Activated naive CD4-positive, alpha-beta T cell treated with anti-CD3 and anti-CD28 coated beads, Interleukin-2, amount 10 ng/mL, durations not matched to agents 7 days and 5 days (primary cell): ENCODE data around the gene SLCO4C1.

Source experiments
- CTCF ChIA-PET: fragments of 350-600 bp; sonication (Branson Sonifier 250); formaldehyde crosslinking; loops from one replicate; lab custom pipeline; 2021; ENCODE audit warnings: antibody characterized with exemption; lab: Charles Lee
- DNase-seq: peaks from one replicate; pipeline ENCODE4 v3.0.0-alpha.2; 2020
- H3K27ac Mint-ChIP-seq: one replicate; pipeline ENCODE4 v1.8.0; 2021; ENCODE audit warnings: mild to moderate bottlenecking, moderate library complexity, mixed read lengths
- H3K27me3 Mint-ChIP-seq: one replicate; pipeline ENCODE4 v1.8.0; 2021; ENCODE audit warnings: mild to moderate bottlenecking, mixed read lengths
- H3K36me3 Mint-ChIP-seq: one replicate; pipeline ENCODE4 v1.8.0; 2021; ENCODE audit warnings: mixed read lengths
- H3K4me1 Mint-ChIP-seq: one replicate; pipeline ENCODE4 v1.8.0; 2021; ENCODE audit warnings: mixed read lengths
- H3K4me3 Mint-ChIP-seq: one replicate; pipeline ENCODE4 v1.8.0; 2021; ENCODE audit warnings: mild to moderate bottlenecking, moderate library complexity, mixed read lengths
- H3K9me3 Mint-ChIP-seq: one replicate; pipeline ENCODE4 v1.8.0; 2021; ENCODE audit warnings: mixed read lengths

SLCO4C1 gene

GRCh38 chr5:102289251-102289899 is 6.7 kb downstream of the SLCO4C1 start:
- Mint-ChIP-seq H3K9me3 (no peaks in the 10 kb centered on the region), H3K27me3 (peaks cover 5% of the 10 kb centered on the region), H3K4me1 (no peaks in the 10 kb centered on the region), H3K36me3 (no peaks in the 10 kb centered on the region), H3K27ac (no peak overlapping the region), H3K4me3 (no peak overlapping the region)
- no peak for DNase-seq
- CTCF ChIA-PET = no interaction called here

GRCh38 chr5:102288630-102289029 is 7.5 kb downstream of the SLCO4C1 start:
- H3K9me3 Mint-ChIP-seq = no peaks in the 10 kb centered on the region
- no peak for DNase-seq
- H3K36me3 Mint-ChIP-seq = no peaks in the 10 kb centered on the region
- no peak overlapping the region for H3K27ac Mint-ChIP-seq
- CTCF ChIA-PET = no interaction called here
- H3K4me1 Mint-ChIP-seq = no peaks in the 10 kb centered on the region
- no peak overlapping the region for H3K4me3 Mint-ChIP-seq
- H3K27me3 Mint-ChIP-seq = peaks cover under 1% of the 10 kb centered on the region

- DNase-seq = no peak
- H3K36me3 Mint-ChIP-seq = no peaks in the 10 kb centered on the region
- H3K27me3 Mint-ChIP-seq = no peaks in the 10 kb centered on the region
- peaks cover 4% of the 10 kb centered on the region for H3K4me1 Mint-ChIP-seq
- H3K9me3 Mint-ChIP-seq = no peaks in the 10 kb centered on the region
- no peak overlapping the region for H3K4me3 Mint-ChIP-seq
- CTCF ChIA-PET = interaction anchor here (2.0 kb wide), 1 partner anchor 10 kb away, joined by 5 read pairs; the partner anchor contains the start of gene SLCO4C1
- H3K27ac Mint-ChIP-seq = no peak overlapping the region
Observed at GRCh38 chr5:102286476-102286875, 9.6 kb downstream of the SLCO4C1 start.

- H3K27me3 Mint-ChIP-seq = no peaks in the 10 kb centered on the region
- no peaks in the 10 kb centered on the region for H3K9me3 Mint-ChIP-seq
- H3K27ac Mint-ChIP-seq = no peak overlapping the region
- CTCF ChIA-PET = no interaction called here
- no peak overlapping the region for H3K4me3 Mint-ChIP-seq
- H3K36me3 Mint-ChIP-seq = no peaks in the 10 kb centered on the region
- DNase-seq = no peak
- peaks cover 4% of the 10 kb centered on the region for H3K4me1 Mint-ChIP-seq
Observed at GRCh38 chr5:102283102-102283797, 12.8 kb downstream of the SLCO4C1 start.

GRCh38 chr5:102279711-102280110 is 16.4 kb downstream of the SLCO4C1 start:
- Mint-ChIP-seq H3K27ac (no peak overlapping the region), H3K4me3 (no peak overlapping the region), H3K4me1 (peaks cover 4% of the 10 kb centered on the region), H3K9me3 (no peaks in the 10 kb centered on the region), H3K36me3 (no peaks in the 10 kb centered on the region), H3K27me3 (no peaks in the 10 kb centered on the region)
- CTCF ChIA-PET = no interaction called here
- DNase-seq = no peak

GRCh38 chr5:102278231-102278630 is 17.9 kb downstream of the SLCO4C1 start:
- CTCF ChIA-PET = no interaction called here
- Mint-ChIP-seq H3K27ac (no peak overlapping the region), H3K4me3 (no peak overlapping the region)

GRCh38 chr5:102277144-102277543 is 18.9 kb downstream of the SLCO4C1 start:
- no peak for DNase-seq
- Mint-ChIP-seq H3K4me3 (no peak overlapping the region), H3K4me1 (no peaks in the 10 kb centered on the region), H3K36me3 (no peaks in the 10 kb centered on the region), H3K9me3 (no peaks in the 10 kb centered on the region), H3K27me3 (no peaks in the 10 kb centered on the region), H3K27ac (no peak overlapping the region)
- CTCF ChIA-PET = no interaction called here

More at GRCh38 chr5:102278231-102278630, 17.9 kb downstream of the SLCO4C1 start:
- DNase-seq = no peak
- Mint-ChIP-seq H3K36me3 (no peaks in the 10 kb centered on the region), H3K9me3 (no peaks in the 10 kb centered on the region), H3K4me1 (peaks cover 2% of the 10 kb centered on the region), H3K27me3 (no peaks in the 10 kb centered on the region)

GRCh38 chr5:102271759-102272158 is 24.3 kb downstream of the SLCO4C1 start:
- DNase-seq = no peak
- Mint-ChIP-seq H3K4me1 (no peaks in the 10 kb centered on the region), H3K27ac (no peak overlapping the region), H3K36me3 (no peaks in the 10 kb centered on the region), H3K4me3 (no peak overlapping the region), H3K9me3 (peaks cover 6% of the 10 kb centered on the region), H3K27me3 (no peaks in the 10 kb centered on the region)
- CTCF ChIA-PET = no interaction called here

GRCh38 chr5:102270036-102270435 is 26.0 kb downstream of the SLCO4C1 start:
- CTCF ChIA-PET = no interaction called here
- no peak for DNase-seq
- Mint-ChIP-seq H3K36me3 (no peaks in the 10 kb centered on the region), H3K4me1 (no peaks in the 10 kb centered on the region), H3K27me3 (no peaks in the 10 kb centered on the region), H3K27ac (no peak overlapping the region), H3K4me3 (no peak overlapping the region), H3K9me3 (peaks cover 6% of the 10 kb centered on the region)

- H3K27me3 Mint-ChIP-seq = no peaks in the 10 kb centered on the region
- no peaks in the 10 kb centered on the region for H3K36me3 Mint-ChIP-seq
- H3K27ac Mint-ChIP-seq = no peak overlapping the region
- no peak for DNase-seq
- CTCF ChIA-PET = no interaction called here
- H3K9me3 Mint-ChIP-seq = no peaks in the 10 kb centered on the region
- no peak overlapping the region for H3K4me3 Mint-ChIP-seq
- H3K4me1 Mint-ChIP-seq = no peaks in the 10 kb centered on the region
Observed at GRCh38 chr5:102262688-102263087, 33.4 kb downstream of the SLCO4C1 start.

GRCh38 chr5:102249381-102249780 is 46.7 kb downstream of the SLCO4C1 start:
- Mint-ChIP-seq H3K27me3 (no peaks in the 10 kb centered on the region), H3K4me1 (no peaks in the 10 kb centered on the region), H3K36me3 (no peaks in the 10 kb centered on the region), H3K4me3 (no peak overlapping the region), H3K27ac (no peak overlapping the region), H3K9me3 (no peaks in the 10 kb centered on the region)
- DNase-seq = no peak
- CTCF ChIA-PET = no interaction called here

- DNase-seq = no peak
- no peaks in the 10 kb centered on the region for H3K9me3 Mint-ChIP-seq
- H3K27ac Mint-ChIP-seq = no peak overlapping the region
- no peaks in the 10 kb centered on the region for H3K36me3 Mint-ChIP-seq
- no peak overlapping the region for H3K4me3 Mint-ChIP-seq
- CTCF ChIA-PET = no interaction called here
- H3K4me1 Mint-ChIP-seq = no peaks in the 10 kb centered on the region
- no peaks in the 10 kb centered on the region for H3K27me3 Mint-ChIP-seq
Observed at GRCh38 chr5:102243213-102243612, 52.9 kb downstream of the SLCO4C1 start.

GRCh38 chr5:102241809-102242421 is 54.2 kb downstream of the SLCO4C1 start:
- H3K27ac Mint-ChIP-seq = no peak overlapping the region
- DNase-seq = no peak
- H3K4me3 Mint-ChIP-seq = no peak overlapping the region
- H3K36me3 Mint-ChIP-seq = no peaks in the 10 kb centered on the region
- no peaks in the 10 kb centered on the region for H3K4me1 Mint-ChIP-seq
- H3K27me3 Mint-ChIP-seq = no peaks in the 10 kb centered on the region
- H3K9me3 Mint-ChIP-seq = no peaks in the 10 kb centered on the region
- CTCF ChIA-PET = no interaction called here

GRCh38 chr5:102231693-102232619 is 64.1 kb downstream of the SLCO4C1 start:
- CTCF ChIA-PET = no interaction called here
- no peaks in the 10 kb centered on the region for H3K36me3 Mint-ChIP-seq
- no peak overlapping the region for H3K4me3 Mint-ChIP-seq
- H3K27ac Mint-ChIP-seq = no peak overlapping the region
- DNase-seq = no peak
- peaks cover 4% of the 10 kb centered on the region for H3K27me3 Mint-ChIP-seq
- no peaks in the 10 kb centered on the region for H3K9me3 Mint-ChIP-seq
- H3K4me1 Mint-ChIP-seq = peaks cover 7% of the 10 kb centered on the region
